GM10266 (cell line): ENCODE data around the gene COPZ1.

ENCODE experiments used
- DNase-seq: peaks from one replicate; pipeline ENCODE4 v3.0.0; 2012; ENCODE audit errors: extremely low spot score
- TF ChIP-seq, protein P1 (sequence below): IDR thresholded peaks from 2 replicates; pipeline ENCODE4 v1.5.1; 2012; ENCODE audit warnings: mild to moderate bottlenecking, low read depth; ENCODE audit not compliant: control insufficient read depth, insufficient read depth; ENCODE audit errors: missing control alignments

COPZ1 gene

GRCh38 chr12:54387114-54387467, 62.2 kb downstream of the COPZ1 start:
- TF ChIP-seq, protein P1, sequence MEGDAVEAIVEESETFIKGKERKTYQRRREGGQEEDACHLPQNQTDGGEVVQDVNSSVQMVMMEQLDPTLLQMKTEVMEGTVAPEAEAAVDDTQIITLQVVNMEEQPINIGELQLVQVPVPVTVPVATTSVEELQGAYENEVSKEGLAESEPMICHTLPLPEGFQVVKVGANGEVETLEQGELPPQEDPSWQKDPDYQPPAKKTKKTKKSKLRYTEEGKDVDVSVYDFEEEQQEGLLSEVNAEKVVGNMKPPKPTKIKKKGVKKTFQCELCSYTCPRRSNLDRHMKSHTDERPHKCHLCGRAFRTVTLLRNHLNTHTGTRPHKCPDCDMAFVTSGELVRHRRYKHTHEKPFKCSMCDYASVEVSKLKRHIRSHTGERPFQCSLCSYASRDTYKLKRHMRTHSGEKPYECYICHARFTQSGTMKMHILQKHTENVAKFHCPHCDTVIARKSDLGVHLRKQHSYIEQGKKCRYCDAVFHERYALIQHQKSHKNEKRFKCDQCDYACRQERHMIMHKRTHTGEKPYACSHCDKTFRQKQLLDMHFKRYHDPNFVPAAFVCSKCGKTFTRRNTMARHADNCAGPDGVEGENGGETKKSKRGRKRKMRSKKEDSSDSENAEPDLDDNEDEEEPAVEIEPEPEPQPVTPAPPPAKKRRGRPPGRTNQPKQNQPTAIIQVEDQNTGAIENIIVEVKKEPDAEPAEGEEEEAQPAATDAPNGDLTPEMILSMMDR = no peak
- no peak for DNase-seq

GRCh38 chr12:54388237-54389133, 63.6 kb downstream of the COPZ1 start:
- TF ChIP-seq, protein P1 = no peak
- no peak for DNase-seq

- no peak for DNase-seq
- TF ChIP-seq, protein P1 = no peak
These were observed 64.2 kb downstream of the COPZ1 start for GRCh38 chr12:54389134-54389508.

DNA sequence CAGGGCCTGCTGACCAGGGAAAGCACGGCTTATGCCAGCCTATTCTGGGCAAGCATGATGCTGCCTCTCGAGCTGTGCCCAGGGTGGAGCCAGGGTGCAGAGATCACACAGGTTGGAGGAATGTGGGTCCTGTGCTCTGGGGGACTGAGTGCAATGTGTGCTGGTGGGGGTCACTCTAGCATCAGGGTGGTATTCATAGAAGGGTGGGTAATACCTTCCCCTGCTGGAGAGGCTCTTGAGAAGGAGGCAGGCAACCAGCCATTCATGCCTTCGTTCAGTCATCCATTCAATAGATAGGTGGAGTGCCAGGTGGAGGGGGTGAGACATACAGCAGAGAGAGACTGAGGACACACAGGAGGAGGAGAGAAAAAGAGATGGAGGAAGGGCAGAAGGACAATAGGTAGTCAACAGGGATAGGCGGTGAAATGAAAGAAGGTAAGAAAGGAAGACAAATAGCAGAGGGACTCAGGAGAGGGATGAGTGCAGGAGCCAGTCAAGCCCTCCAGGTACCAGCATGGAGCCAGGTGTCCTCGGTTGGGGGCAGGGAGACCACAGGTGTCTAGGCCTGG, 64.8 kb downstream of the COPZ1 start:
- no peak for DNase-seq

DNA sequence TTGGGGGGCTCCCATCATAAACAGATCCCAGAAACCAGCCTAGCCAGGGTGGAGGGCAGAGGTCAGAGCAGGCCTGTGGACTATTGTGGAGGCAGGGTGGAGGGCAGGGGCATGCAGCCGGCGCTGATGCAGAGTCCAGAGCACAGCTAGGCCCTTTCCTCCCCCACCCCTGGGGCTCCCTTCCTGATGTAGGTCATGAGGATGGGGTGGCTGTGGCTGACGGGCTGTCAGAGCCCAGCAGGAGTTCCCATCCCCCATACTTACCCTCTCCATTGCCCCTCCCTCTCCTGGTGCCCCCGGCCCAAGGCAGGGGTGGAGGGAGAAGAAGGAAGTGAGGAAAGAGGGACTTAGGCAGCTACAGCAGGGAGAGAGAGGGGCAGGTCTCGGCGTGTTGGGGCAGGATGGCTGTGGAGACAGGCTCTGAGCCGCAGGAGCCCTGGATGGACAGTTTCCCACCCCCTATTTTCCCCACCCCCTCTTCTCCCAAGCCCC, 65.3 kb downstream of the COPZ1 start:
- no peak for DNase-seq
- TF ChIP-seq, protein P1 = no peak

More for the DNA sequence above, 64.8 kb downstream of the COPZ1 start:
- TF ChIP-seq, protein P1 = no peak

DNA sequence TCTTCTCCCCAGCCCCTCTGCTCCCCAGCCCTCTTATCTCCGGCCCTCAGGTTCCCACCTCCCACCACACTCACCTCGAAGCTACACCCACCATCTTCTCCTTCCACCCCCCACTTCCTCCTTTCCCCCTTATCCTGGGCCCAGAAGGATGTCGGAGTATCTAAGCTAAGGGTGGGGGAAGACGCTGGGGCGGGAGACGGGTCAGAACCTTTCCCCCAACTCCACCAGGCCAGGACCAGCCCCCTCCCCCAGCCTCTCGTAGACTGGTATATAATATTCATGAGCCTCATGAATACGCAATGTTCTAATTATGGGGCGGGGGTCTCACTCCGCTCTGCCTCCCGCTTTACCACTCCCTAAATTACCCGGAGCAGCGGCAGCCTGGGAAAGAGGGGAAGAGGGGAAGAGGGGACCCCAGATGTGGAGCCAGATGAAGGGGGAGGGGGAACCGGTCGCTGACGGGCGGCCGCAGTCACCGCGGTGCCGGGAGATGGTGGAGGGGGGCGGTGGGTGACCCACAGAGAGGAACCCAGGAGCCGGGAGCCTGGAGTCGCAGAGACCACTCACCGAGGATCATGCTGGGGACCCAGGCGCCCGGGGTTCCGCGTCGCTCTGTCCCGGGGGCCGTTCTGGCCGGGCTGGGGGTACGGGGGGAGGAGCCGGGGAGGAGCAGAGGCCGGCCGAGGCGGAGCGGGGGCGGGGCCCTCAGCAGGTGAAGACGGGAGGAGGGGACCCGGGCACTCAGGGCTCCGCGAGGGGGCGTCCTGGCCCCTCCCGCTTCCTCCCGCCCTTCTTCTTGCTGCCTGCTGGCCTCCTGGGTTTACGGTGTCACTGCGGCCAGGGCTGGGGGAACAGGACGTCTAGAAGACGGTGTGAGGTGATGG, 66.0 kb downstream of the COPZ1 start:
- peak; percentile 85 for DNase-seq
- TF ChIP-seq, protein P1 = peak; percentile 37
